SHP77 (cell line): ENCODE data around the gene FAM20A.

Experiments used
- DNase-seq, 2 experiments: peaks; one replicate each; lab custom pipeline; 2025; lab: John Stamatoyannopoulos, UW

Gene FAM20A

DNA sequence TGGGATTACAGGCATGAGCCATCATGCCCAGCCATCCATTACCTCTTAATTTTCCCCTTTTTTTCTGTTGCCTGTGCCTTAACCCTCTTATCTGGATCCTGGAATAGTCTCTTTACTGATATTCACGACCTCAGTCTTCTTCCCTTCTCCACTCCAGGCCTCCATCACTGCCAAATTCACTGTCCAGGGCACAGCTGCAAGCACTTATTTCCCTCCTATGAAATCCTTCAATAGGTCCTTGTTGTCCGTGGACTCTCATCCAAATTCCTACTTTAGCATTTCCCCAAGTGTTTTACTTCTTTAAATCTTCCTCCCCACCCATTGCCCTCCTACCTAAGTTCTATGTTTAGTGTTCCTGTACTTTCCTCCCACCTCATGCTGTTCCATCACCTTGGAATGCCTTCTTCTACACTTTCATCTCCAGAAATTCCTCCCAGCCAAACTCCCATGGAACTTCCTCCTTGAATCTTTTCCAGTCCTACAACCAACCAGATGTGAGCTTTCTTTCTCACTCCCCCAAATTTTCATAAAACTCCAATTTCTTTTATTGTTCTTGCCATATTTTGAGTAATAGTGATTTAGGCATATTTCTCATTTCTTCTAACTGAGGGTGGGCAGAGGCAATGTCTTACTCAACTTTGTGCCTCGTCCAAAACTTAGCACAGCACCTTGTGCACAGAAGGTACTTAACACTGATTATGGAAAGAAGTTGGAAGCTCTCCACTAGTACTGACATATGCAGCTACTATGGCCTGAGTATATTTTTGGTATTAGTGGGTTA, 35.3 kb downstream of the FAM20A start:
- no peak for DNase-seq

DNA sequence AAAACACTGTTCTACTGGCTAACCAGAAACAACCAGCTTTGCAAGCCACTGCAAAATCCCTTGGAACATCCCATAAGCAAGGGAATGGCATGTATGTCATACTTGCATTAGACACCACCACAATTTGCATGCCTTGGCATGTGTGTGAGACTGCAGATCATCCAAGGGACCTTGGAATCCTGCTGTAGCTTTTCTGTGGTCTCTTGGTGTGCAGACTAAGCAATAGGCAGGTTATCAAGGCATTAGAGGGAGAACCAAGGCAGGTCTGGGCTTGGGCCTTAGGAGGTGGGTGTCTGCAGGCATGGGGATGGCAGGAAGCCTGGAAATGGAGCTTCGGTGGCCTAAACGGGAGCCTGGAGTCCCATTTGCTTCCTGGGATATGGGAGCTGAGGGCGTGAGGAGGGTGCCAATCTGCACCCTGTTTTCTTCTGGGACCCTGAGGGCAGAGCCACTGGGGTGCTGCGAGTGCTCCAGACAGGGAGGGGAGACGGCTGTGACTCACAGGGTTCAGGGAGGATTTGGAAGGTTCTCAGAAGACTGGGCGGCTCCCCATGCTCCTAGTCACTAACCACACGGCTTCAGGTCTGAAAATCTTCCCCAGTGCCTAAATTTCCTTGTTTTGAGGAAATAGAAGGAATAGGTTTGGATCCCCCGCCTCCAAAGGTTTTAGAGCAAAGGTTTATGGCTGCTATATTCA, 36.6 kb downstream of the FAM20A start:
- DNase-seq, result no peak

DNA sequence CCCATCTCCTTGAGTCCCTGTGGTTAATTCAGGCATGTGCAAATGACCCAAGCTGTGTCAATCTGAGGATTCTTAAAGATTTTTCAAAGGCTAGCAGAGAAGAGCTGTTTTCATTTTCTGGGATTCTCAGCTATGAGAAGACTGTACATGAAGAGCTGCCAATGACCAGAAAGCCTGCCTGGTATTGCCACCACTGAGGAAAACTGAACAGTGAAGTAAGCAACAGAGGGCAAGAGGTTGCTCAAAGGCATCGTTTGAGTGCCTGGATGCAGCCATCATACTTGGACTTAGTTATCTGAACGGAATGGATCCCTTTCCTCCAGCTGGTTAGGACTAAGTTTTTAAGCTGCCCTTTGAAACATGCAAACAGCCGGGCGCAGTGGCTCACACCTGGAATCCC, 38.4 kb downstream of the FAM20A start:
- DNase-seq, result no peak

DNA sequence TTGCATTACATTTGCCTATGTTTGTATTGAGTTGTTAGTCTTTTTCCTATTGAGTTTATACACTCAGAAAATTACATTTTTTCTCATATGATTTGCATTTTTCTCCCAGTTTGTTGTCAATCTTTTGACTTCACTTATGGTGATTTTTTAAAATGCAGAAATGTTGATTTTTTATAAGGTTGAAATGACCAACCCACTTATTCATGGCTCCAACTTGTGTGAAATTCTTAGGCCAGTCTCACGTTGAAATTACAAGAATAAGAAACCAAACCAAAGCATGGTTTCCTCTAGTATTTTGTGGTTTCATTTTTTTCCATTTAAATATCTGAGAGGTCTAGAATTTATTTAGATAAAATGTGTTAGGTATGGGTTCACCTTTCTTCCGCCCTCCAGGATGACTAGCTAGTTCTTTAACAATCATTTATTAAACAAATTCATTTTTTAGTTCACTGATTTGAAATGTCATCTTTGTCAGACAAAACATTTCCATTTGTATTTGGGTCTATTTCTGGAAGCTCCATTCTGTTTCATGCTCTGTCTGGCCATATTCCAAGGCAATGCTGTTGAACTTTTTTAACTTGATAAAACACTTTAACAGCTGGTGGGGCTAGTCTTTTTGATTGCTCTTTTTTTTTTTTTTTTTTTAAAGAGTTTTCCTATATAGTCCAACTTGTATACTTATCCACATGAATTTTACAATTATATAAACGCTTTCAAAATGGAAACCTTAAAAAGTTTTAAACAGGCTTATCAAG, 40.0 kb downstream of the FAM20A start:
- DNase-seq, result no peak

DNA sequence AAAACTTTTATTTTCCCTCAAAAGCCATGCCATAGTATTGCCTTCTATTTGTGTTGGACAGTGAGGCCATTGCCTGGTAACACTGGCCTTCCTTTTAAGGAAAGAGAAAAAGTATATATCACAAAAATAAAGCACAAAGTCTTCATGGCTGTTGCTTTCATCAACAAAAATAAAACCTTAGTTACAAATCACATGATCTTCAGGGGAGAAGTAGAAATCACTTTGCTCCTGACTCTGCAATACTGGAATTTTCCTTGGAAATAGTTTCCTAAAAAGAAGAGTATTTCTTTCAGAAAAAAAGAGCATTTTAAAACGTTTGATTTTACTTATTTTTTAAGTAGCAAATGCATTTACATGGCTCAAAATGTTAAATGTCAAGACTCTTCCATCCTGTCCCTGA, 41.9 kb downstream of the FAM20A start:
- no peak for DNase-seq

DNA sequence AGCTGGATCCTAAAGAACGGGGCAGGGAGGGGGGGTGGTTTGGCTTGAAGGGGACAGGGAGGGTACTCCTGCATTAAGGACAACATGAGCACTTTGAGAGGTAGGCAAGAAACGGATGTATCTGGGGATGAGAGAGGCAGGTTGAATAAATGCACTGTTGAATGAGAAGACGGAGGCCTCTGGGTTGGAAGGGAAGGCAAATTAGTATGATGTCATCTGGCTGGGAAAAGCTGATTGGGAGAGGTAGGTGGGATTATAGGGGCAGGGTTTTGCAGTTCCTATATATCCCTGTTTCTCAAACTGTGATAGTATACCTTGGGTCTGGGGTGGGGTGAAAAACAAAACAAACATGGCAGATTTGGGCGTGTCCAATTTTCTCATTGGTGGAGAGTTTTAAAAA, 44.6 kb downstream of the FAM20A start:
- no peak for DNase-seq

DNA sequence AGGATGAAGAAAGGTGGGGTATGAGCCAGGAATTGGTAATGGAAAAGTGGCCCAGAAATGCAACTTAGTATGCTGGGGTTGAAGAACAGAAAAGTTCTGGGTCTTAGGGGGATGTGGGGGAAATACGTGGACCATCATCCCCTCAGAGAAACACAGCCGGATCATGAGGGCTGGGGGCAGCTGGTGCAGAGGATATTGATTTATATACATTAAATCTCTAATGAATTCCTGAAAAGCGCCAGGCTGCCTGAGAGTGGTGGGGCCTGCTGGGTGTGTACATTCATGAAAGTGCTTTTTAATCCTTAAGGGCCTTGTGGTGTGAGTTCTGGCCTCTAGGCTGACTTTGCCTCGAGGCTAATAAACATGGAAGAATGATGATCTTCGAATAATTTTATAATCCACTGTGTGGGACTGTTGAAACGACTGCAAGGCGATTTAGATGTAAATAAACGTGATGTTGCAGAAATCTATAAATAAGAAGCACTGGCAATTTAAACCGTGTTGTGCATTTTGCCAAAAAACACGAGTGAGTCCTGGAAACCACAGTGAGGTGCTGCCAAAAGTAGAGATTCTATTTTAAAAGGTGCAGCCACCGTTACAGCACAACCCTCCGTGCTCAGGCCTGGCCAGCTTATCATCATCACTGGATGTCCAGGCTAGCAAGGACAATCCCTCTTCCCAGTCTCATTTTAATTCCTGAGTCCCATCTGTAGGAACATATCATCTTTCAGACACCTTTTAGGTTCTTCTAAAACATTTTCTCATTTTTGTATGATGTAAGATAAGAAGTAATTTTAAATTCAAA, 56.9 kb downstream of the FAM20A start:
- DNase-seq, result no peak

DNA sequence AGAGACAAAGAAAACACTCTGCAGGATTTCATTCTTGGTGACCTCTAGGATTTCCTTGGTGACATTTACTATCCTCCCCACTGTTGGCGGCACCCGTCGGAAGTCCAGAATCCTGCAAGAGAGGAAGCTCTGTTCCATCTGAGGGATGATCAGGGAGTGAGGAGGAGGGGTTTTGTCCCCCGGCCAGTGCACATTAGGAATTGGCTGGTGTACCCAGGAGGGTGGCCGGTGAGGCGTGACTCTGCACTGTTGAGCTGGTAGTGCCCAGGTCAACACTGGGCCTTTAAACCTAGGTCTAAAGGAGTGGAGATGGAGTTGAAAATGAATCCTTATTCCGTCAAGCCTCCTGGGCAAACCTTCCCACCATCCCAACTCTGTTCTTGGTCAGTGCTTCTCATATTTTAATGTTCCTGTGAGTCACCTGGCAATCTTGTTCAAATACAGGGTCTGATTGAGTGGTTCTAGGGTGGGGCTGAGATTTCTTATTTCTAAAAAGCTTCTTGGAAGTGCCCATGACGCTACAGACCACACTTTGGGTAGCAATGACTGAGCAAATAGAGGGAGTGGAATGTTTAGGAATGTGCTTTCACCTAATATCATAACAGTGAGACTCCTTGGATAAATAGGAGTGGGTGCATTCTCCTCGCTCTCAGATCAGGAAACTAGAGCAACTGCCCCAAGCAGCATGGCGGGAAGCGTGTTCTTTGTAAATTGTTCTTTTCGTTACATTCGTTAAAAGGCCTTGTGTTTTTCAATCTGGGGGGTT, 58.3 kb downstream of the FAM20A start:
- DNase-seq, result no peak

DNA sequence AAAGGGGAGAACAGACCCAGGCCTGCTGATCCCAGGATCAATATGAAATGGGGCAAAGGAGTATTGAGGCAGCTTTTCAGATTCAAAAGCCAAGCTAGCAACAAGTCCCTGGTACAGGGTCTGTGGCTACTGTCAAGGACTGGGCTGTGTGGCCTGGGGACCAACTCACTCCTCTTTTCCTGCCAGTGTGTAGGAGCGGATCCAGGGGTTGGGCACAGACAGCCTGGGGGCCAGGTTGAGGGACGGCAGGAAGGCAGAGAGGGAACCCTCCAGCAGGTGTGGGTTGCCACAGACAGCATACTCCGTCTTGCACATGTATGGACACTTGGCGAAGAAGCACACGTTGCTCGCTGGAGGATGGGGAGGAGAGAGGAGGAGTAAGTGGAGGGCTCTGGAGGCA, 59.4 kb downstream of the FAM20A start:
- DNase-seq, result no peak

DNA sequence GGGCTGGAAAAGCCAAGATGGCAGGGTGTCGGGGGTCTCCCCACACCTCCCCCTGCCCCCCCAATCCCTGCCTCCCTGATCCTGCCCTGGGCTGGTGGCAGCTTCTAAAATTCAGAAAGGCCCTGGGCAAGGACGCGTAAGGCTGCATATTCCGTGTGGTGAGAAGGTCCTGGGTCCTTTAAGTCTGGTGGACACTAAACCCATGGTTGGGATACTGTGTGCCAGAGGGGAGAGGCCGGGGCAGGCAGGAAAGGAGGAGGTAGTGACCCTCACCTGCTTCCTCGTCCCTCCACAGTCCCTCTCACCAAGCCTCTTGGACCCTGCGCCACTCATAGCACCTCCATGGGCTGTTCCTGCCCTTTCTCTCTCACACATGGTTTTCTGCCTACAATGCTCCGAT, 60.2 kb downstream of the FAM20A start:
- no peak for DNase-seq

DNA sequence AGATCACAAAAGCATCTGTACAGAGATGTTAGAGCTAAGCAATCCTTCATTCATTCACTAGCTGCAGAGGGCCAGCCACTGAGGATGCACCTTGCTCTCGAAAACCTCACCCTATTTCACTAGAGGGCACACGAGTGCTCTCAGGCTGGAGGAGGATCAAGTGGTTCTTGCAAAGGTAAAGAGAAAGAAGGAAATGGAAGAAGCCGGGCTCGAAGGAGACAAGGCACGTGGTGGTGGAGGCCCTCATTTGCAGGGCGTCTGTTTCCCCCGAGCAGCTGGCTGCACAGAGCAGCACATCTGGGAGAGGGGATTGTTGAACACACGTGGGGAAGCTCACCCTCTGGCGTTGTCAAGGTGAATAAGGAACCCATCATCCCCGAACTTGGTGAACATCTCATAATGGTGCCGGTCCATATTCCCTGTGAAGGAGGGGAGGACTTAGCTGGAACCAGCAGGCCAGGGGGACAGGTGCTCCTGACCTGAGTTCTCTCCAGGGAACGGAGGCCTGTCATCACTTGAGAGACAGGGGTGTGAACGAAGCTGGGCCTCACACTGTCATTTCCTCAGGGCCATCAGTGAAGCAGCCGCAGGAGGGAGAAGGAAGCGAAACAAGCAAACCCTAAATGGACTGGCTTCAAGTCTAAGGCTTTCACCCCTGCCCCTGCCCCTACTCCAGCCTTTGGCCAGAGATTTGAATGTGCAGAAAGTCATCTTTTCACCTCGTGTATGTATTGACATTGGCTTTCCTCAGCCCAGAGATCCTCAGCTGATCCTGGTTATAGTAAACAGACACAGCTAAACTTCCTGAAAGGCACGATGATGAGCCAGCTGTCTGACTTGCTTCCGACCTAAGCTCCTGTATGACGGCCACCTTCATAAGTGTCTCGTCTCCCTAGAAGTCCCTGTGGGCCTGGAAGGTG, 61.4 kb downstream of the FAM20A start:
- no peak for DNase-seq

DNA sequence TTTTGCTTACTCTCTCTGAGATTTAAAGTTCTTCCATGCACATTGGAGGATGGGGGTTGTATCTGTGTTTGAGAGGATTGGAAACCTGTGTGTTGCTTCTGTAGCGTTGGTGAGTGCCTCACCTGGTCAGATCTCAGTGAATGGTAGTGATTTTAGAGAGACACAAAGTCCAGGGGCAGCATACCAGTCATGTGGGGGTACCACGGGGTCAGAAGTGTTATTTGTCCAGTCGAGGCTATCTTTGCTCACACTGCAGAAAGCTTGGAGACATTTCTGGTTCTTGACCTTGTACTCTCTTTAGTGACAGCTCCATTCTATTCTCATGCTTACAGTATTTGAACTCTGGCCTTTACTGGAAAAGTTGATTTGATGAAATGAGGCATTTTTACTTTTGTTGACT, 65.2 kb downstream of the FAM20A start:
- DNase-seq, result no peak

DNA sequence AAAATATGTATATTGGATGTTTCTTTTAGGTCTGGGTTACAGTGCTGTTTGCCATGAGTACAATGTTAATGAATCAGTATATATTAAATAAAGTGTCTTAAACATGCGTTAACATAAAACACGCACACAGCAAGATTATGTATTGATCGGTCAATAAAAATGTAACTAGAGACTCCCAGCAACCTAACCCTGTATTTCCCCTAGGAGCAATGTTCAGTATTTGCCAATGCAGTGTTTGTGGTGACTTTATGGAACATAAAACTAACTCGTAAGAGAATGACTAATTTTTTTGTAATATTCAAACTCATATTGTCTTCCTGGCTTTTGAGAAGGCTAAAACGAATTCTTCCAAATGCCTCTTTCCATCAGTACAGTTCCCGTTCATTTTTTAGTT, 66.5 kb downstream of the FAM20A start:
- DNase-seq, result no peak

DNA sequence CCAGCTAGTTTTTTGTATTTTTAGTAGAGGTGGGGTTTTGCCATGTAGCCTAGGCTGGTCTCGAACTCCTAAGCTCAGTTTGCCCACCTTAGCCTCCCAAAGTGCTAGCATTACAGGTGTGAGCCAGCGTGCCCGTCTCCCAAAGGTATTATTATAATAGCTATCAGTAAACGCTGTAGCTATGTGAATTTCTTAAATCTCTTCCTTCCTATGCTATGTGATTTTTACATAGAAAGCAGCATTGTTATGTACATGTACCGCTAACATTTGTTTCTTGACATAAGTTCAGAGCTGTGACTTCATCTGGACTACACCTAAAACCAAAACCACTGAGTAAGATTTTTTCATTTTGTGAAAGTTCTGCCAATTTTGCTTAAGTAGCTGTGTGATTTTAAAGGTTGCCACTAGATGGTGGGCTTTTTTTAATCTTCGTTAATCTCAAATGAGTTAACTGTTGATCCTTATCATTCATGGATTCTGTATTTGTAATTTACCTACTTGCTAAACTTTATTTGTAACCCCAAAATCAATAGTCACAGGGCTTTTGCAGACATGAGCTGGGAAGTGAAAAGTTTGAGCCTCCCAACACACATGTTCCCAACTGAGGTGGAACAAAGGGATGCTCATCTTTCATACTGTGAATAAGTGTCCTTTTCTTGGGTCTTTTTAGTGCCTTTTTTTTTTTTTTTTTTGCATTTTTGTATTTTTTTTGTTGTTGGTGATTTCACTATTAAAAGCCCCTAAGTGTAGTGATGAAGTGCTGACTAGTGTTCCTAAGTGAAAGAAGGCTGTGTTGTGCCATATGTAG, 67.1 kb downstream of the FAM20A start:
- DNase-seq, result no peak

DNA sequence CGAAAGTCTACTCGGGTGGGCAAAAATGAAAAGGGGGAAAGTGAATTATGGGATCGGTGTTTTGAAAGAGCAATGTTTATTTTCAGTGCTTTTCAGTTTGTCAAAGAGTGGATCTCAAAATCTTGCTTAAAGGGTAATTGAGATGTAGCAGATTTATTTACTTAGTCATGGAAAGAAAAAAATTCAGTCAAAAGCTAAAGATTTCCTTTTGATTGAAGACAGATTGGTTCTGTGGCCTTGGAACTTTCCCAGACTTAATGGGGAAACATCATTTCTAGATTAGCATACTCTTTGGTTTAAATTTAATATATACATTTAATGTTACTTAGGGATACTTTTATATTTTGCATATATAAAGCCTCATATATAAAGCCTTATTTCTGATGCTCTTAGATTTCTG, 68.3 kb downstream of the FAM20A start:
- no peak for DNase-seq

DNA sequence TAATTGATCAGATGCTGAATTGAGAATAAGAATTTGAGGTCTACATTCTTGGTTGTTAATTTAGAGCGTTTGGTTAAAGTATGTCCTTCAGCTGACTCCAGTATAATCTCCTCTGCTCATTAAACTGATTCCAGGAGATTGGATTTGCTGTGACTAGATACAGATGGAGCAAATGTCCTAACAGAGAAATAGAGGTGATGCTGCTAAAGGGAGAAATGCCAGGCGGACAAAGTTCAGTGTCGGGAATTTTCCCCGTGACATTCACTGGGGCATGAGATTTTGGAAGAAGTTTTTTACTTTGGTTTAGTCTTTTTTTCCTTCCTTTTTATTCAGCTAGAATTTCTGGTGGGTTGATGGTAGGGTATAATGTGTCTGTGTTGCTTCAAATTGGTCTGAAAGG, 69.9 kb downstream of the FAM20A start:
- no peak for DNase-seq

DNA sequence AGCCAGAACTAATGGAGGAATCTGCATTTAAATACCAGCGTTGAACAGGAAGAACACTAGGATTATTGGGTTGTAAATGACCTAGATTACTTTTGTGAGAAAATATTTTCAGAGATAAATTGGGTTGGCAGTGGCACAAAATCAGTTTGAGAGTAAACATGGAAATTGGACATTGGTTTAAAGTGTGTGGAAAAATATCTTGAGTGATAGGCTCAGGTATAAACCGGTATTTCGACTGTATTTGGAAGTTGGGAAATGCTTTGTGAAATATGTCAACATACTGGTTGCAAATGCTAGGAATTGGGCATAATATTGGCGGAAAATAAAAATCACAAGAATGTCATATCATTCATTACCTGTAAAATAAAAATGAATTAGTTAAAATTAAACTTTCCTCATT, 73.9 kb downstream of the FAM20A start:
- no peak for DNase-seq

DNA sequence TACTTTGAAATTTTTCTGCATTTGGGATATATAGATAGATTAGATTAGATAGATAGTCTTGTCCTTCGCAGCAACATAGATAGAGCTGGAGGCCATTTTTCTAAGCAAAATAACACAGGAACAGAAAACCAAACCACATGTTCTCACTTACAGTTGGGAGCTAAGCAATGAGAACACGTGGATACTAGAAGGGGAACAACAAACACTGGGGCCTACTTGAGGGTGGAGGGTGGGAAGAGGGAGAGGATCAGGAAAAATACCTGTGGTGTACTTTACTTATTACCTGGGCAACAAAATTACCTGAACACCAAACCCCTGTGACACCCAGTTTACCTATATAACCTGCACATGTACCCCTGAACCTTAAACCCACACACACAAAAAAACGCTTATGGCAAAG, 74.6 kb downstream of the FAM20A start:
- no peak for DNase-seq

DNA sequence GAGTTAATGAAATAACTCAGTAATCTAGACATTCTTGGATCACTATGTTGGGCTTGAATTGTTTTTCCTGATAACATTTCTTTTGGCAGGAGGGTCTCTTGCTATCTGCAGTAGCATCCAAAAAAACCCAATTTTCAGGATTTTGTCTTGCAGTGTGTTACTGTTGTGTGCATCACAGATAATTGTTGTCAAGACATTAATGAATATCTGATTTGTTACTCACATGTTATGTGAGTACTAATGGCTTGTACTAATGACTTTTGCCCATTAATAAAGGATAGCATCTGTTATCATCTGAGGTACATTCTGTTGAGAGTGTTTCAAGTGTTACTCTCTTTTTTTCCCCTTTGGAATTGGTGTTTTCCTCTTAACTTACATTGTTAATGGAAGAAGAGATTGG, 78.9 kb downstream of the FAM20A start:
- no peak for DNase-seq

DNA sequence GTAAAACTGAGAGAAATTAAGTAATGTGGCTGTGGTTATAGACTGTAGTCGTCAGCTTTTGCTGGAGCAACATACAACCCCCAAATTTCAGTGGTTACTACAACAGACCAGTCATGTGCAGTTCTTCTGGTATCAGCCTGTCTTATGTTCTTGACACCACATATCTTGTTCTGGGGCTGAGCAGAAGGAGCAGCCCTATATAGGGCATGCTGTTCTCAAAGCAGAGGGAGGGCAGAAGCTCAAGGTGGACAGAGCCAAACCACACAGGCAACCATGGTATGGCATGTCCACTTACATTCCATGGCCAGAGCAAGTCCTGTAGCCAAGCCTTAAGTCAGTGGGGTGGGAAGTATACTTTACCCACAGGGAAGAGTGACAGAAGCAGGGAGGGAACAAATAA, 81.3 kb downstream of the FAM20A start:
- DNase-seq, result no peak
